ENCODE results near the gene NCKAP5. TPM values are rescaled to one million over a fixed set of nuclear protein-coding genes. Genes with fewer than 3 reads are reported as not detected.

Gene NCKAP5
- total and polyA plus RNA-seq, 2 of the 8 experiments (the other 6 are each of a cell fraction or from before 2014, with no cell fraction given): 0.27 to 0.86 TPM

GRCh38 chr2:133080822-133081221 is 487.4 kb downstream of the NCKAP5 start:
- H3K18ac ChIP-seq (ENCODE audit: extremely low read depth, low read length): no peak overlapping the region
- no peak overlapping the region for H2BK20ac ChIP-seq (ENCODE audit: low read length)
- no peak overlapping the region for H3K56ac ChIP-seq (replicated peaks; ENCODE audit: insufficient read length, low read depth, low read length)
- H4K5ac ChIP-seq (ENCODE audit: insufficient read length, low read depth, low read length): no peak overlapping the region
- no peak overlapping the region for H3K14ac ChIP-seq (ENCODE audit: insufficient read length)
- H3K27me3 ChIP-seq (replicated peaks in 1 of 4; ENCODE audit: control insufficient read depth in 3 of 4, extremely low read depth in 1 of 4, insufficient read depth in 3 of 4, low read length in 3 of 4): peaks cover 0 to 1% (median 0%) of the 10 kb centered on the region in 4 experiments; a peak in 1 of 7 replicates
- H3K23ac ChIP-seq (ENCODE audit: insufficient read length): no peak overlapping the region
- FAIRE-seq: no peak
- no peak overlapping the region for H3K4me2 ChIP-seq (ENCODE audit: insufficient read depth in 1 of 2, low read depth in 2 of 2, low read length in 2 of 2)
- no peak overlapping the region for H2AK5ac ChIP-seq (ENCODE audit: low read depth, low read length)
- H3K4me1 ChIP-seq (replicated peaks in 1 of 4; ENCODE audit: control insufficient read depth in 3 of 4, insufficient read depth in 4 of 4, low read length in 3 of 4): no peaks in the 10 kb centered on the region
- H3K79me2 ChIP-seq (ENCODE audit: control insufficient read depth in 1 of 2, insufficient read depth in 2 of 2, low read length in 2 of 2): no peaks in the 10 kb centered on the region
- H3K27ac ChIP-seq (ENCODE audit: low read depth, low read length): no peak overlapping the region
- H3K4ac ChIP-seq (replicated peaks; ENCODE audit: insufficient read length, low read depth, low read length): no peak overlapping the region
- H3K79me1 ChIP-seq (ENCODE audit: low read depth, low read length): no peaks in the 10 kb centered on the region
- H3K9ac ChIP-seq (replicated peaks in 1 of 4; ENCODE audit: extremely low read depth in 1 of 4, low read depth in 3 of 4, low read length in 3 of 4): no peak overlapping the region
- no peak overlapping the region for H3K4me3 ChIP-seq (ENCODE audit: extremely low read depth in 1 of 4, insufficient read depth in 2 of 4, low read depth in 3 of 4, low read length in 4 of 4)
- no peak for TF ChIP-seq SAP30 (IDR thresholded peaks at IDR 0.05; ENCODE audit: insufficient read depth, insufficient replicate concordance, low read length)
- TF ChIP-seq JUND (IDR thresholded peaks at IDR 0.05; ENCODE audit: low read length): no peak
- TF ChIP-seq BACH1 (IDR thresholded peaks at IDR 0.05; ENCODE audit: low read length): no peak
- no peak for TF ChIP-seq E2F6 (IDR thresholded peaks at IDR 0.05)
- no peak for TF ChIP-seq RBBP5 (IDR thresholded peaks at IDR 0.05; ENCODE audit: borderline replicate concordance, low read depth, low read length)
- TF ChIP-seq USF2 (IDR thresholded peaks at IDR 0.05; ENCODE audit: low read length): no peak
- H4K20me1 ChIP-seq (replicated peaks in 1 of 2; ENCODE audit: control insufficient read depth in 1 of 2, insufficient read depth in 2 of 2, low read length in 2 of 2): no peaks in the 10 kb centered on the region
- DNase-seq (ENCODE audit: low read depth in 1 of 2, low spot score in 2 of 2): no peak
- 97% methylated on average over 2 of the region's 2 CpGs; no CpG with 5 or more reads in 1 of the 2 experiments for WGBS, 2 experiments (ENCODE audit: extremely low coverage in 1 of 2, insufficient coverage in 1 of 2, insufficient read length in 1 of 2, insufficient replicate concordance in 2 of 2, low coverage in 1 of 2, low lambda C conversion rate in 2 of 2, missing lambda C conversion rate in 1 of 2)
- H4K8ac ChIP-seq (ENCODE audit: extremely low read depth, insufficient read depth, low read length): no peak overlapping the region
- H2BK5ac ChIP-seq (ENCODE audit: low read depth, low read length): no peak overlapping the region
- ChIA-PET CTCF (ENCODE audit: partially characterized antibody) (no interaction called here), POLR2A (ENCODE audit: partially characterized antibody) (no interaction called here)
- H3K36me3 ChIP-seq (ENCODE audit: control insufficient read depth in 2 of 4, insufficient read depth in 4 of 4, low read length in 3 of 4): no peaks in the 10 kb centered on the region
- H4K91ac ChIP-seq (replicated peaks; ENCODE audit: insufficient read length, low read length): no peak overlapping the region
- H2AFZ ChIP-seq (ENCODE audit: low read length): no peak overlapping the region
- H2BK15ac ChIP-seq (ENCODE audit: low read length): no peak overlapping the region
- H2BK12ac ChIP-seq (ENCODE audit: low read depth, low read length): no peak overlapping the region
- H3K23me2 ChIP-seq (ENCODE audit: low read depth, low read length): no peaks in the 10 kb centered on the region
- no peak overlapping the region for H2BK120ac ChIP-seq (replicated peaks; ENCODE audit: low read depth, low read length)
- no peaks in the 10 kb centered on the region for H3K9me3 ChIP-seq (ENCODE audit: insufficient read depth in 2 of 2, low read depth in 1 of 2, low read length in 1 of 2)
